ENCODE measurements around the gene SLC26A9.

DNA sequence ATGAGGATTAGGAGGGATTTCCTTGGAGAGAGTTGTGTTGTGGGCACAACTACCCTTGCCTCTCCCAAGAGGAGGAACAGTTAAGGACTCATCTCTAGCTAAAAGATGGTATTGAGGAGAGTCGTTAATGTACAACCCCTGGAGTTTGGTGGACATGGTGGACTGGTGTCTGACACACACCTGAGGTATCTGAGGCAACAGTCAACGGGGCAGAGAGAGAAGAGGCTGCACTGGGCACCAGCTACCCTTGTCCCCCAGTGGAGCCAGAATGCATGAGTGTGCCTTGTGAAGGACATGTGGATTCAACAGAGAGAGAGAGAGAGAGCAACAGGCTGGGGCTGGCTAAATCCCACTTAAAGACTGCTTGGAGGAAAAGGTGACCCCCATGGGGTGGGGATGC, 47.0 kb upstream of the SLC26A9 start:
- TF ChIP-seq POLR2AphosphoS5 (IDR thresholded peaks at IDR 0.05; ENCODE audit: low read depth, low read length), result no peak
- no peak for TF ChIP-seq TAF1 (IDR thresholded peaks at IDR 0.05; ENCODE audit: borderline replicate concordance, low read depth, low read length)
- TF ChIP-seq POLR2A (IDR thresholded peaks at IDR 0.05; ENCODE audit: low read depth, low read length), result no peak
